IMR-90 (cell line): ENCODE results near the gene FLNA. TPM values are rescaled to one million over a fixed set of nuclear protein-coding genes. Genes with fewer than 3 reads are reported as not detected.

Experiments used
- ATAC-seq: fragments of 200-7000 bp; cut with Tn5 transposase; 2 replicates; pipeline ENCODE4 v1.9.1; 2020; ENCODE audit warnings: low read depth, mild to moderate bottlenecking, moderate library complexity
- BruUV-seq: library from RNA; stranded (reverse); fragments of 400-500 nt; replicated peaks from 2 replicates; lab custom pipeline; 2021; lab: Mats Ljungman, UMichigan
- CTCF ChIA-PET: fragments of 300-600 bp; formaldehyde crosslinking; extraction: SDS; loops from one replicate; lab custom pipeline; 2021; ENCODE audit warnings: antibody characterized with exemption; lab: Yijun Ruan, JAX
- POLR2A ChIA-PET: fragments of 300-600 bp; sonication (Branson Sonifier 250); formaldehyde crosslinking; loops from one replicate; lab custom pipeline; 2022; ENCODE audit warnings: antibody characterized with exemption; ENCODE audit not compliant: unreplicated experiment; lab: Charles Lee
- DNase-seq: peaks from one replicate; pipeline ENCODE4 v3.0.0; 2013
- H2AFZ ChIP-seq: replicated peaks from 2 replicates; pipeline ENCODE3; 2013; ENCODE audit warnings: low read length, mild to moderate bottlenecking; ENCODE audit not compliant: poor library complexity
- H2AK5ac ChIP-seq: 2 replicates; pipeline ENCODE4 v1.6.1; 2013; ENCODE audit warnings: low read depth, low read length, inconsistent platforms
- H2AK9ac ChIP-seq: replicated peaks from 2 replicates; pipeline ENCODE3; 2013; ENCODE audit warnings: mild to moderate bottlenecking, low read depth, low read length, moderate library complexity; ENCODE audit not compliant: poor library complexity
- H2BK120ac ChIP-seq: 2 replicates; pipeline ENCODE4 v1.6.1; 2013; ENCODE audit warnings: low read depth, low read length, inconsistent platforms
- H2BK15ac ChIP-seq: 3 replicates; pipeline ENCODE4 v1.6.1; 2013; ENCODE audit warnings: low read depth, low read length, inconsistent platforms
- H2BK20ac ChIP-seq: 2 replicates; pipeline ENCODE4 v1.6.1; 2013; ENCODE audit warnings: low read depth, mild to moderate bottlenecking, inconsistent platforms, low read length, moderate library complexity
- H2BK5ac ChIP-seq: 2 replicates; pipeline ENCODE4 v1.6.1; 2013; ENCODE audit warnings: mild to moderate bottlenecking, low read depth, low read length, inconsistent platforms; ENCODE audit not compliant: poor library complexity, severe bottlenecking
- H3K14ac ChIP-seq: replicated peaks from 2 replicates; pipeline ENCODE4 v1.6.1; 2013; ENCODE audit warnings: low read depth, low read length, inconsistent platforms
- H3K18ac ChIP-seq: 2 replicates; pipeline ENCODE4 v1.6.1; 2013; ENCODE audit warnings: low read depth, low read length, control low read depth
- H3K23ac ChIP-seq: 2 replicates; pipeline ENCODE4 v1.6.1; 2013; ENCODE audit warnings: low read depth, low read length, inconsistent platforms
- H3K27ac ChIP-seq: 2 replicates; pipeline ENCODE4 v1.5.1; 2013; ENCODE audit warnings: mild to moderate bottlenecking, control low read depth, low read length; ENCODE audit not compliant: insufficient read depth
- H3K27me3 ChIP-seq: 2 replicates; pipeline ENCODE4 v1.6.1; 2013; ENCODE audit warnings: low read length; ENCODE audit not compliant: control insufficient read depth, insufficient read depth
- H3K36me3 ChIP-seq: 2 replicates; pipeline ENCODE4 v1.6.1; 2013; ENCODE audit warnings: low read length, mixed read lengths; ENCODE audit not compliant: control insufficient read depth, insufficient read depth
- H3K4ac ChIP-seq: 2 replicates; pipeline ENCODE4 v1.6.1; 2013; ENCODE audit warnings: low read depth, low read length, inconsistent platforms
- H3K4me1 ChIP-seq: 2 replicates; pipeline ENCODE4 v1.6.1; 2013; ENCODE audit warnings: low read length, mixed read lengths; ENCODE audit not compliant: control insufficient read depth, insufficient read depth
- H3K4me2 ChIP-seq: 2 replicates; pipeline ENCODE4 v1.6.1; 2013; ENCODE audit warnings: low read depth, mild to moderate bottlenecking, control low read depth, low read length, moderate library complexity
- H3K4me3 ChIP-seq: 2 replicates; pipeline ENCODE4 v1.5.1; 2013; ENCODE audit warnings: low read depth, mild to moderate bottlenecking, control low read depth, low read length, moderate library complexity; ENCODE audit not compliant: insufficient read depth
- H3K56ac ChIP-seq: 2 replicates; pipeline ENCODE4 v1.6.1; 2013; ENCODE audit warnings: low read length, inconsistent platforms; ENCODE audit not compliant: insufficient read depth; ENCODE audit errors: extremely low read depth
- H3K79me1 ChIP-seq, 2 experiments: 2 replicates each; pipeline ENCODE4 v1.6.1; 2013; ENCODE audit warnings: low read length in 2 of 2, inconsistent platforms in 1 of 2, low read depth in 1 of 2
- H3K9ac ChIP-seq: 2 replicates; pipeline ENCODE4 v1.6.1; 2013; ENCODE audit warnings: low read depth, low read length, control low read depth
- H3K9me1 ChIP-seq: 2 replicates; pipeline ENCODE4 v1.6.1; 2013; ENCODE audit warnings: low read length, inconsistent platforms; ENCODE audit not compliant: insufficient read depth
- H3K9me3 ChIP-seq: 2 replicates; pipeline ENCODE4 v1.6.1; 2013; ENCODE audit warnings: low read length; ENCODE audit not compliant: control insufficient read depth, insufficient read depth
- H4K20me1 ChIP-seq: 2 replicates; pipeline ENCODE4 v1.6.1; 2013; ENCODE audit warnings: low read length, inconsistent platforms; ENCODE audit not compliant: insufficient read depth
- H4K5ac ChIP-seq: 2 replicates; pipeline ENCODE4 v1.6.1; 2013; ENCODE audit warnings: mild to moderate bottlenecking, low read depth, low read length, control low read depth
- H4K8ac ChIP-seq, 2 experiments: 2 replicates each; pipeline ENCODE4 v1.6.1; 2013; ENCODE audit warnings: low read depth in 2 of 2, low read length in 2 of 2, control low read depth in 1 of 2, inconsistent platforms in 1 of 2
- H4K91ac ChIP-seq: 2 replicates; pipeline ENCODE4 v1.6.1; 2013; ENCODE audit warnings: low read depth, low read length, inconsistent platforms; ENCODE audit not compliant: insufficient read depth
- BHLHE40 ChIP-seq: fragments of 150-350 bp; IDR thresholded peaks from 2 replicates; pipeline ENCODE4 v1.6.1; 2016; ENCODE audit warnings: mild to moderate bottlenecking, low read depth, low read length
- NFE2L2 ChIP-seq: fragments of 150-350 bp; IDR thresholded peaks from 2 replicates; pipeline ENCODE4 v1.6.1; 2016; ENCODE audit warnings: low read depth, mild to moderate bottlenecking, low read length
- RCOR1 ChIP-seq: IDR thresholded peaks from 2 replicates; pipeline ENCODE4 v1.6.1; 2012; ENCODE audit warnings: mild to moderate bottlenecking, low read length, improper control_type of control experiment; ENCODE audit not compliant: insufficient replicate concordance
- WGBS, 2 experiments: methylation state at CpG; one replicate each; pipeline versions ENCODE4 v1.1.5 to v1.1.7; 2013; ENCODE audit warnings: missing lambda C conversion rate in 2 of 2; ENCODE audit not compliant: insufficient read length in 1 of 2; ENCODE audit errors: extremely low coverage in 2 of 2; 5-methylcytosine and 5-hydroxymethylcytosine counted together
- dilution Hi-C: fragments of 300-500 bp; cut with HindIII; formaldehyde crosslinking; loops from one replicate; pipeline ENCODE4 v1.14.3; 2018; ENCODE audit warnings: low sequenced_read_pairs; ENCODE audit not compliant: unreplicated experiment
- in situ Hi-C: fragments of 300-500 bp; cut with MboI; formaldehyde crosslinking; loops from 3 replicates; pipeline ENCODE4 v1.14.3; 2019; ENCODE audit warnings: low sequenced_read_pairs, inconsistent platforms, mixed read lengths
- intact Hi-C: fragments of 100-400 bp; cut with micrococcal nuclease; formaldehyde crosslinking; loops from 2 replicates; pipeline ENCODE4 v1.10.0; 2022
- polyA plus RNA-seq, 3 experiments: library from polyadenylated mRNA; depleted of rRNA; stranded (reverse); fragments of >200 nt; gene quantifications; 2 replicates each; pipeline ENCODE4 v1.2.3, GENCODE V29; 2012; ENCODE audit warnings: low replicate concordance in 1 of 3
- total RNA-seq: library from RNA; depleted of rRNA; stranded (reverse); fragments of >200 nt; gene quantifications from 2 replicates; pipeline ENCODE4 v1.2.3, GENCODE V29; 2012

Gene FLNA
- total and polyA plus RNA-seq, 2 of the 4 experiments (the other 2 are of a cell fraction): 1,356 to 1,357 TPM

DNA sequence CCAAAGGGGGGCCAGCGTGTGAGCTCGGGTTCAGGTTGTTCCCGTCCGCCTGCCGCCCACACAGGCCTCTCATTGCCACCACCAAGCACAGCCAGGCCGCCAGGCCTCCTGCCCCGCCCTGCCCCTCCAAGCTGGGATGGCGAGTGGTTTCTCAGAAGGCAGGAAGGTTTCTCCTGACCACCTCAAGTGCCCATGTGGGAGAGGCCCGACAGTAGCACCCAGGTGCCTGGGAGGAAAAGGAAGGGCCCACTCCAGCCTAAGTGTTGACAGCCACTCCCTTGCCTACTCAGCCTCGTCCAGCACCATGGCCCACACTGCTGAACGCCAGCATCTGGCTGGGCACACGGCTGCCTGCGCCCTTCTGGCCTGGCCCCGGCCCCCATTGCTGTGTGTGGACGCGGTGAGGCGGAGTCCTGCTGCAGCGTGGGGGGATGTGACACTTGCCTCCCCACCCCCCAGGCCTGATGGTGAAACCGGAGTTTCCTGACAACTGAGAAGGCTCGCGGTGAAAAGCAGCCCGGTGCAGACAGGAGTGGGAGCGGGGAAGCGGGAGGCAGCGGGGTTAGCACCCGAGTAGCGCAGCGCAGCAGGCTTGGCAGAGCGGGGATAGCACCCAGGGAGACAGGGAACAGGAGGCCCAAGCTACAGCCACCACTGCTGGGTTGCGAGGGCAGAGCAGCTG, 19.2 kb downstream of the FLNA start:
- H2AFZ ChIP-seq: peak overlapping the region; percentile 11
- peaks cover 100% of the 10 kb centered on the region for H4K20me1 ChIP-seq
- intact Hi-C loops: no loop called here
- no peak overlapping the region for H3K23ac ChIP-seq
- H2BK5ac ChIP-seq: no peak overlapping the region
- H4K5ac ChIP-seq: no peak overlapping the region
- BruUV-seq: no TSS peak
- no peak overlapping the region for H3K56ac ChIP-seq
- ChIA-PET CTCF (no interaction called here), POLR2A (interaction anchor here (0.5 kb wide), 1 partner anchor 14 kb away, joined by 4 read pairs; no protein-coding TSS in a partner anchor)
- no peak overlapping the region for H3K9ac ChIP-seq
- in situ Hi-C loops: no loop called here
- no peaks in the 10 kb centered on the region for H3K9me3 ChIP-seq
- no peaks in the 10 kb centered on the region for H3K4me1 ChIP-seq
- peaks cover 98% of the 10 kb centered on the region for H3K36me3 ChIP-seq
- dilution Hi-C loops: no loop called here
- H3K4me3 ChIP-seq: no peak overlapping the region
- peaks cover 10 to 45% of the 10 kb centered on the region in 2 experiments; a peak in 3 of 4 replicates for H3K79me1 ChIP-seq
- H2AK9ac ChIP-seq: peak overlapping the region; percentile 61
- H3K18ac ChIP-seq: no peak overlapping the region
- no peak for ATAC-seq
- H3K4ac ChIP-seq: no peak overlapping the region
- no peak overlapping the region for H4K91ac ChIP-seq
- no peak overlapping the region for H2BK120ac ChIP-seq
- no peak overlapping the region for H4K8ac ChIP-seq
- H3K14ac ChIP-seq: no peak overlapping the region
- H3K4me2 ChIP-seq: no peak overlapping the region
- H3K27ac ChIP-seq: no peak overlapping the region
- H2BK20ac ChIP-seq: no peak overlapping the region
- no peak overlapping the region for H2AK5ac ChIP-seq
- DNase-seq: no peak
- H3K27me3 ChIP-seq: no peaks in the 10 kb centered on the region
- 92% methylated on average over 15 of the region's 30 CpGs; no CpG with 5 or more reads in 1 of the 2 experiments for WGBS, 2 experiments
- TF ChIP-seq NFE2L2 (no peak), RCOR1 (no peak), BHLHE40 (no peak)
- no peaks in the 10 kb centered on the region for H3K9me1 ChIP-seq
- H2BK15ac ChIP-seq: no peak overlapping the region
